ENCODE measurements around the gene DHX30.

GRCh38 chr3:47877290-47877689 is 74.4 kb downstream of the DHX30 start:
- TF ChIP-seq EP300 (IDR thresholded peaks at IDR 0.05): no peak
- TF ChIP-seq, protein P1, sequence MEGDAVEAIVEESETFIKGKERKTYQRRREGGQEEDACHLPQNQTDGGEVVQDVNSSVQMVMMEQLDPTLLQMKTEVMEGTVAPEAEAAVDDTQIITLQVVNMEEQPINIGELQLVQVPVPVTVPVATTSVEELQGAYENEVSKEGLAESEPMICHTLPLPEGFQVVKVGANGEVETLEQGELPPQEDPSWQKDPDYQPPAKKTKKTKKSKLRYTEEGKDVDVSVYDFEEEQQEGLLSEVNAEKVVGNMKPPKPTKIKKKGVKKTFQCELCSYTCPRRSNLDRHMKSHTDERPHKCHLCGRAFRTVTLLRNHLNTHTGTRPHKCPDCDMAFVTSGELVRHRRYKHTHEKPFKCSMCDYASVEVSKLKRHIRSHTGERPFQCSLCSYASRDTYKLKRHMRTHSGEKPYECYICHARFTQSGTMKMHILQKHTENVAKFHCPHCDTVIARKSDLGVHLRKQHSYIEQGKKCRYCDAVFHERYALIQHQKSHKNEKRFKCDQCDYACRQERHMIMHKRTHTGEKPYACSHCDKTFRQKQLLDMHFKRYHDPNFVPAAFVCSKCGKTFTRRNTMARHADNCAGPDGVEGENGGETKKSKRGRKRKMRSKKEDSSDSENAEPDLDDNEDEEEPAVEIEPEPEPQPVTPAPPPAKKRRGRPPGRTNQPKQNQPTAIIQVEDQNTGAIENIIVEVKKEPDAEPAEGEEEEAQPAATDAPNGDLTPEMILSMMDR (IDR thresholded peaks at IDR 0.05): no peak
- TF ChIP-seq POLR2AphosphoS5 (IDR thresholded peaks at IDR 0.05): no peak
- TF ChIP-seq POLR2A (IDR thresholded peaks at IDR 0.05): no peak
